Superior temporal gyrus (tissue), 1 donor: ENCODE measurements around the gene PRSS3.
"Not testable (repeated sequence)": the region's sequence is repeated elsewhere in the genome, so short reads cannot be mapped to it uniquely, and the experiment has no call there.

Experiments used
- DNase-seq: peaks from one replicate; pipeline ENCODE4 v3.0.0-alpha.2; 2016; ENCODE audit errors: extremely low spot score

PRSS3 gene

GRCh38 chr9:33786681-33787080 lies 8.7 kb upstream of the PRSS3 start:
- no peak for DNase-seq

- no peak for DNase-seq
Observed at GRCh38 chr9:33787839-33788238, 7.5 kb upstream of the PRSS3 start.

GRCh38 chr9:33789429-33789828 lies 5.9 kb upstream of the PRSS3 start:
- DNase-seq = not testable (repeated sequence)

- DNase-seq = no peak
Observed at GRCh38 chr9:33791117-33791516, 4.2 kb upstream of the PRSS3 start.

- not testable (repeated sequence) for DNase-seq
Observed at GRCh38 chr9:33793496-33793895, 1.9 kb upstream of the PRSS3 start.

- DNase-seq = no peak
Observed at GRCh38 chr9:33794560-33794959, 801 bp upstream of the PRSS3 start.

GRCh38 chr9:33795819-33796218 lies 458 bp downstream of the PRSS3 start:
- no peak for DNase-seq

GRCh38 chr9:33796679-33797078 lies 1.3 kb downstream of the PRSS3 start:
- DNase-seq = not testable (repeated sequence)

GRCh38 chr9:33797837-33798236 lies 2.5 kb downstream of the PRSS3 start:
- DNase-seq = no peak

- no peak for DNase-seq
Observed at GRCh38 chr9:33798545-33798944, 3.2 kb downstream of the PRSS3 start.

GRCh38 chr9:33799928-33800704 lies 4.8 kb downstream of the PRSS3 start:
- DNase-seq = no peak

GRCh38 chr9:33800886-33801285 lies 5.5 kb downstream of the PRSS3 start:
- no peak for DNase-seq

- DNase-seq = not testable (repeated sequence)
Observed at GRCh38 chr9:33801943-33802500, 6.7 kb downstream of the PRSS3 start.

- not testable (repeated sequence) for DNase-seq
Observed at GRCh38 chr9:33804196-33804595, 8.8 kb downstream of the PRSS3 start.

GRCh38 chr9:33807156-33807555 lies 11.8 kb downstream of the PRSS3 start:
- not testable (repeated sequence) for DNase-seq

GRCh38 chr9:33808979-33809322 lies 13.6 kb downstream of the PRSS3 start:
- DNase-seq = not testable (repeated sequence)

- DNase-seq = no peak
Observed at GRCh38 chr9:33809506-33809905, 14.1 kb downstream of the PRSS3 start.

GRCh38 chr9:33813712-33814641 lies 18.6 kb downstream of the PRSS3 start:
- peak; percentile 91 for DNase-seq

GRCh38 chr9:33815781-33816180 lies 20.4 kb downstream of the PRSS3 start:
- no peak for DNase-seq

GRCh38 chr9:33816327-33817252 lies 21.2 kb downstream of the PRSS3 start, which contains the start of gene UBE2R2:
Gene UBE2R2, plus strand, starts transcription at chr9:33817160. Its CDS starts 598 bp downstream, at chr9:33817758.
- peak; percentile 90 for DNase-seq
